KMS-11 (cell line): Measurements from ENCODE around the gene LPP.

Experiments used
- H2AFZ ChIP-seq: fragments of 200-600 bp; sonication (generic); 2 replicates; pipeline ENCODE4 v1.6.1; 2016; ENCODE audit warnings: antibody characterized with exemption, mixed run types, low read depth
- H3K27ac ChIP-seq: fragments of 200-600 bp; sonication (generic); 2 replicates; pipeline ENCODE4 v1.6.1; 2016; ENCODE audit warnings: mild to moderate bottlenecking, mixed run types
- H3K27me3 ChIP-seq: fragments of 200-600 bp; sonication (generic); 2 replicates; pipeline ENCODE4 v1.6.1; 2017; ENCODE audit warnings: mild to moderate bottlenecking, low read depth, mixed run types, moderate library complexity; ENCODE audit not compliant: insufficient read depth
- H3K36me3 ChIP-seq: fragments of 200-600 bp; sonication (generic); 2 replicates; pipeline ENCODE4 v1.6.1; 2017; ENCODE audit warnings: mild to moderate bottlenecking, mixed run types; ENCODE audit not compliant: insufficient read depth
- H3K4me1 ChIP-seq: fragments of 200-600 bp; sonication (generic); 2 replicates; pipeline ENCODE4 v1.6.1; 2016; ENCODE audit warnings: mild to moderate bottlenecking, low read depth, mixed run types; ENCODE audit not compliant: poor library complexity, severe bottlenecking
- H3K4me2 ChIP-seq: fragments of 200-600 bp; sonication (generic); 2 replicates; pipeline ENCODE4 v1.7.0; 2016; ENCODE audit warnings: mild to moderate bottlenecking, mixed run types
- H3K4me3 ChIP-seq: fragments of 200-600 bp; sonication (generic); IDR thresholded peaks from 2 replicates; pipeline ENCODE4 v1.6.1; 2017; ENCODE audit warnings: low read depth, low read length, mixed read lengths; ENCODE audit not compliant: insufficient read depth
- H3K79me2 ChIP-seq: fragments of 200-600 bp; sonication (generic); 2 replicates; pipeline ENCODE4 v1.6.1; 2016; ENCODE audit warnings: low read depth, mixed run types; ENCODE audit not compliant: insufficient read depth
- H3K9ac ChIP-seq: fragments of 200-600 bp; sonication (generic); 2 replicates; pipeline ENCODE4 v1.6.1; 2016; ENCODE audit warnings: mild to moderate bottlenecking, mixed run types
- H4K20me1 ChIP-seq: fragments of 200-600 bp; sonication (generic); 2 replicates; pipeline ENCODE4 v1.6.1; 2016; ENCODE audit warnings: mild to moderate bottlenecking, mixed run types; ENCODE audit not compliant: insufficient read depth
- TF ChIP-seq, protein P1 (sequence below): fragments of 200-600 bp; sonication (generic); conservative IDR thresholded peaks from 2 replicates; pipeline ENCODE4 v1.6.1; 2017; ENCODE audit warnings: low read depth, mild to moderate bottlenecking, antibody characterized with exemption, low read length, moderate library complexity, mixed read lengths

Gene LPP

DNA sequence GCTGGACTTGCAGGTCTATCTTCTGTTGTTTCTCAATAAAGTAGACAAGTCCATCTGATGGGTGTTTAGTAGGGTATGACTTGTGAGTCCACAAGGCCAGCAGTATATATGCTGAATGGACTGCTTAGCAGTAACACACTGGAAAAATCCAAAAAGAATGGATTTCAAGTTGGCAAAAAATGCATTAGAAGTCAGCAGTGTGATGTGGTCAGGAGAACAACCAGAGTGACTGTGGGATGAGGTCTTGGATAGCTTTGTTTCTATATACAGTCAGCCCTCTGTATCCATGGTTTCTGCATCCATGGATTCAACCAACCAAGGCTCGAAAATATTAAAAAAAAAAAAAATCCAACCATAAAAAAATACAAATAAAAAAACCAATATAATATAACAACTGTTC, 55.8 kb downstream of the LPP start:
- H3K4me2 ChIP-seq: no peak overlapping the region
- H3K27ac ChIP-seq: no peak overlapping the region
- no peak overlapping the region for H3K9ac ChIP-seq
- H2AFZ ChIP-seq: no peak overlapping the region
- no peaks in the 10 kb centered on the region for H4K20me1 ChIP-seq
- no peaks in the 10 kb centered on the region for H3K79me2 ChIP-seq
- no peak overlapping the region for H3K4me3 ChIP-seq
- no peaks in the 10 kb centered on the region for H3K27me3 ChIP-seq
- TF ChIP-seq, protein P1, sequence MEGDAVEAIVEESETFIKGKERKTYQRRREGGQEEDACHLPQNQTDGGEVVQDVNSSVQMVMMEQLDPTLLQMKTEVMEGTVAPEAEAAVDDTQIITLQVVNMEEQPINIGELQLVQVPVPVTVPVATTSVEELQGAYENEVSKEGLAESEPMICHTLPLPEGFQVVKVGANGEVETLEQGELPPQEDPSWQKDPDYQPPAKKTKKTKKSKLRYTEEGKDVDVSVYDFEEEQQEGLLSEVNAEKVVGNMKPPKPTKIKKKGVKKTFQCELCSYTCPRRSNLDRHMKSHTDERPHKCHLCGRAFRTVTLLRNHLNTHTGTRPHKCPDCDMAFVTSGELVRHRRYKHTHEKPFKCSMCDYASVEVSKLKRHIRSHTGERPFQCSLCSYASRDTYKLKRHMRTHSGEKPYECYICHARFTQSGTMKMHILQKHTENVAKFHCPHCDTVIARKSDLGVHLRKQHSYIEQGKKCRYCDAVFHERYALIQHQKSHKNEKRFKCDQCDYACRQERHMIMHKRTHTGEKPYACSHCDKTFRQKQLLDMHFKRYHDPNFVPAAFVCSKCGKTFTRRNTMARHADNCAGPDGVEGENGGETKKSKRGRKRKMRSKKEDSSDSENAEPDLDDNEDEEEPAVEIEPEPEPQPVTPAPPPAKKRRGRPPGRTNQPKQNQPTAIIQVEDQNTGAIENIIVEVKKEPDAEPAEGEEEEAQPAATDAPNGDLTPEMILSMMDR: no peak
- H3K36me3 ChIP-seq: no peaks in the 10 kb centered on the region
- H3K4me1 ChIP-seq: no peaks in the 10 kb centered on the region

DNA sequence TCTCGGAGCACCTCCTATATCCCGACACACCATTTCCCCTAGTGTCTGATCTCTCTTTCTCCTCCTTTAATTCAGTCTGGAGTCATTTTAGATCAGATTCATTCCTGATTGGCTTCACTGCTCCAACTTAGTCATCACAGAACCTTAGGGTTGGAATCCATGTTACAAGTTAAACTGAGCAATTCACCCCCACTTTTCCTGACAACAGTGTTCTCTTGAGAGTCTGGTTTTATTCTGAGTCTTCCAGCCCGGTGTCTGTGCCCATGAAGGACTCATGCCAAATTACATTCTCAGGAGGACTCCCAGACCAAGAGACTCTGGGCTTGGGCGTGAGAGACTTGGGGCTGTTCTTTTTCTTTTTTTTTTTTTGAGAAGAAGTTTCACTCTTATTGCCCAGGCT, 57.5 kb downstream of the LPP start:
- no peak overlapping the region for H3K4me3 ChIP-seq
- H3K4me2 ChIP-seq: no peak overlapping the region
- H3K9ac ChIP-seq: no peak overlapping the region
- no peaks in the 10 kb centered on the region for H3K4me1 ChIP-seq
- H2AFZ ChIP-seq: no peak overlapping the region
- no peaks in the 10 kb centered on the region for H3K79me2 ChIP-seq
- no peak overlapping the region for H3K27ac ChIP-seq
- no peaks in the 10 kb centered on the region for H3K36me3 ChIP-seq
- H4K20me1 ChIP-seq: no peaks in the 10 kb centered on the region
- no peaks in the 10 kb centered on the region for H3K27me3 ChIP-seq
- TF ChIP-seq, protein P1: no peak

DNA sequence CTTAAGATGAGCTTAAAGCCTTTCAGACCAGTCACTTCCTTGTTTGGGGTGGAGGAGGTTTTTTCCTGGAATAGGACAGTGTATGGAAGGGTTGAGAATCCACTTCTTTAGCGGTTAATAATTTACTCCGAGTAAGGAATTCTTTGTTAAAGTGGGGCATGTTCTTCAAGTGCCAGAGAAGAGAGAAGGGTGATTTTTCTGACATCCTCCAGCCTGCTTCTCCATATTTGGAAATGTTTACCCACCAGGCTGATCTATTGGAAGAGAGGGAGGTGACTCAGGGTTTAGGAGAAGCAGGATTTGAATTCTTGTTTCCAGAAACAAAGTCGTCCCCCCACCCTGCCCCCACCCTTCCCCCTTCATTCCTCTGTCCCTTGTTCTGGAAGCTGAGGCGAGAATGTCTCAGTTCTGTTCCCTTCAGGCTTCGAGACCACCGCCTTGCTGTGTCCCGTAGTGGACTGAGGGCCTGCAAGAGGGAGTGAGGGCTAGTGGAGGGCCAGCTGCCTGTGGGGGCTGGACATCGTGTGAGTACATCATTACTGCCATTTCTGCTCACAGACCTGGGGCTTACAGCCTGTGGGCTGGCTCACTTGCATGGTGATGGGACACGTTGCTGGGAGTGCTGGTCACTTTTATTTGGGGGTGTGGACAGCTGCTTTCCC, 58.5 kb downstream of the LPP start:
- H3K27ac ChIP-seq: no peak overlapping the region

DNA sequence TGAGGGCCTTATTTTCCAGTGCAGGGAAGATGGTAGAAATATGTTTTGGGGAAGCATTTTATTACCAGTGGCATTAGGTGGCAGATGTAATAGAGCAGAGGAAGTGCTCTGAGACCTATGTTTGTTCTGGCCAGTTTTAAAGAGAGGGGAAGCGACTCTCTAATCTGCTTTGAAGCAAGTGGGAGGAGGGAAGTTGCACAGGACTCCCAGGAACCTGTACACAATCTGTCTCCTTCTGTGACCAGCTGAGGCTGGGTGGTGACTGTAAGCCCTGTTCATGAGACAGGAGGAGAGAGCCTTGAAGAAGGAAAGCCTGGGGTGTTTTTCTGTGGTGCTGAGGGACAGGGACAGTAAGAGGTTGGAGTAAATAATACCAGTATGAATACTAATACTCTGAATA, 60.5 kb downstream of the LPP start:
- Histone ChIP-seq H2AFZ (no peak overlapping the region), H3K27ac (no peak overlapping the region), H3K9ac (no peak overlapping the region), H3K4me2 (no peak overlapping the region), H3K4me1 (no peaks in the 10 kb centered on the region), H3K4me3 (no peak overlapping the region), H3K36me3 (no peaks in the 10 kb centered on the region), H3K27me3 (no peaks in the 10 kb centered on the region), H4K20me1 (no peaks in the 10 kb centered on the region), H3K79me2 (no peaks in the 10 kb centered on the region)
- TF ChIP-seq, protein P1: no peak

More for the DNA sequence above, 58.5 kb downstream of the LPP start:
- Histone ChIP-seq H3K4me1 (no peaks in the 10 kb centered on the region), H3K4me3 (no peak overlapping the region), H3K4me2 (no peak overlapping the region), H2AFZ (no peak overlapping the region), H4K20me1 (no peaks in the 10 kb centered on the region), H3K79me2 (no peaks in the 10 kb centered on the region), H3K36me3 (no peaks in the 10 kb centered on the region), H3K27me3 (no peaks in the 10 kb centered on the region), H3K9ac (no peak overlapping the region)
- TF ChIP-seq, protein P1: no peak
